H9 (cell line): Measurements from ENCODE around the gene IGFBP7. TPM values are rescaled to one million over a fixed set of nuclear protein-coding genes. Genes with fewer than 3 reads are reported as not detected.

Experiments used
- DNase-seq: peaks from one replicate; pipeline ENCODE4 v3.0.0-alpha.2; 2017
- H2AFZ ChIP-seq: one replicate; pipeline ENCODE4 v1.6.1; 2013; ENCODE audit warnings: mild to moderate bottlenecking, low read length, control low read depth, moderate library complexity
- H2AK5ac ChIP-seq: 2 replicates; pipeline ENCODE4 v1.6.1; 2013; ENCODE audit warnings: low read length, control low read depth, mixed read lengths; ENCODE audit not compliant: insufficient read length
- H2BK120ac ChIP-seq: one replicate; pipeline ENCODE4 v1.6.1; 2013; ENCODE audit warnings: low read depth, mild to moderate bottlenecking, low read length, control low read depth, inconsistent platforms; ENCODE audit not compliant: poor library complexity, severe bottlenecking
- H2BK12ac ChIP-seq: 2 replicates; pipeline ENCODE4 v1.6.1; 2013; ENCODE audit warnings: low read length, control low read depth, mixed read lengths, low read depth; ENCODE audit not compliant: insufficient read length
- H2BK15ac ChIP-seq: 2 replicates; pipeline ENCODE4 v1.6.1; 2013; ENCODE audit warnings: low read depth, low read length, control low read depth
- H2BK20ac ChIP-seq: one replicate; pipeline ENCODE4 v1.6.1; 2013; ENCODE audit warnings: low read depth, mild to moderate bottlenecking, low read length, control low read depth, inconsistent platforms; ENCODE audit not compliant: poor library complexity, severe bottlenecking
- H2BK5ac ChIP-seq: 2 replicates; pipeline ENCODE4 v1.6.1; 2013; ENCODE audit warnings: low read length, control low read depth, mixed read lengths; ENCODE audit not compliant: insufficient read length
- H3K14ac ChIP-seq: 2 replicates; pipeline ENCODE4 v1.6.1; 2013; ENCODE audit warnings: low read length, control low read depth; ENCODE audit not compliant: insufficient read depth
- H3K18ac ChIP-seq: 2 replicates; pipeline ENCODE4 v1.6.1; 2013; ENCODE audit warnings: low read depth, mild to moderate bottlenecking, mixed read lengths, low read length, control low read depth; ENCODE audit not compliant: insufficient read length
- H3K23ac ChIP-seq: 2 replicates; pipeline ENCODE4 v1.6.1; 2013; ENCODE audit warnings: low read length, control low read depth, mixed read lengths, low read depth; ENCODE audit not compliant: insufficient read length
- H3K23me2 ChIP-seq: 2 replicates; pipeline ENCODE4 v1.6.1; 2013; ENCODE audit warnings: low read depth, mild to moderate bottlenecking, mixed read lengths, low read length, control low read depth; ENCODE audit not compliant: insufficient read length, poor library complexity, severe bottlenecking
- H3K27ac ChIP-seq: 2 replicates; pipeline ENCODE4 v1.5.1; 2013; ENCODE audit warnings: low read length, control low read depth, mixed read lengths, low read depth; ENCODE audit not compliant: insufficient read length
- H3K27me3 ChIP-seq: 2 replicates; pipeline ENCODE4 v1.6.1; 2013; ENCODE audit warnings: low read length, control low read depth, inconsistent platforms; ENCODE audit not compliant: insufficient read depth
- H3K4ac ChIP-seq: 2 replicates; pipeline ENCODE4 v1.6.1; 2013; ENCODE audit warnings: low read depth, mild to moderate bottlenecking, control low read depth, inconsistent platforms, low read length, moderate library complexity
- H3K4me1 ChIP-seq: 2 replicates; pipeline ENCODE4 v1.6.1; 2013; ENCODE audit warnings: low read length, control low read depth, inconsistent platforms; ENCODE audit not compliant: insufficient read depth
- H3K4me2 ChIP-seq: 2 replicates; pipeline ENCODE4 v1.6.1; 2013; ENCODE audit warnings: low read length, control low read depth, mixed read lengths; ENCODE audit not compliant: insufficient read length, insufficient read depth
- H3K56ac ChIP-seq: 2 replicates; pipeline ENCODE4 v1.6.1; 2013; ENCODE audit warnings: low read depth, mild to moderate bottlenecking, mixed read lengths, low read length, control low read depth; ENCODE audit not compliant: insufficient read length
- H3K79me1 ChIP-seq: 2 replicates; pipeline ENCODE4 v1.6.1; 2013; ENCODE audit warnings: low read depth, mild to moderate bottlenecking, moderate library complexity, low read length, control low read depth, inconsistent platforms; ENCODE audit not compliant: insufficient read depth, poor library complexity, severe bottlenecking
- H3K79me2 ChIP-seq: 2 replicates; pipeline ENCODE4 v1.6.1; 2013; ENCODE audit warnings: low read length, control low read depth, inconsistent platforms; ENCODE audit not compliant: insufficient read depth
- H3K9ac ChIP-seq: 2 replicates; pipeline ENCODE4 v1.6.1; 2013; ENCODE audit warnings: low read length, control low read depth, mixed read lengths; ENCODE audit not compliant: insufficient read length; ENCODE audit errors: extremely low read depth
- H3K9me3 ChIP-seq: one replicate; pipeline ENCODE4 v1.6.1; 2013; ENCODE audit warnings: low read depth, low read length, inconsistent platforms; ENCODE audit not compliant: control insufficient read depth
- H3T11ph ChIP-seq: one replicate; pipeline ENCODE4 v1.6.1; 2013; ENCODE audit warnings: mild to moderate bottlenecking, low read length, control low read depth, inconsistent platforms
- H4K20me1 ChIP-seq: one replicate; pipeline ENCODE4 v1.6.1; 2013; ENCODE audit not compliant: control insufficient read depth, insufficient read length, insufficient read depth
- H4K5ac ChIP-seq: 2 replicates; pipeline ENCODE4 v1.6.1; 2013; ENCODE audit warnings: low read depth, mild to moderate bottlenecking, mixed read lengths, low read length, control low read depth; ENCODE audit not compliant: insufficient read length
- H4K8ac ChIP-seq: replicated peaks from 2 replicates; pipeline ENCODE4 v1.6.1; 2013; ENCODE audit warnings: low read length, control low read depth, mixed read lengths, low read depth; ENCODE audit not compliant: insufficient read length
- H4K91ac ChIP-seq: 2 replicates; pipeline ENCODE4 v1.6.1; 2013; ENCODE audit warnings: low read depth, mild to moderate bottlenecking, moderate library complexity, mixed read lengths, low read length, control low read depth; ENCODE audit not compliant: insufficient read length
- H3K27ac Mint-ChIP-seq, 3 experiments: 2 replicates in 2 of 3; 3 replicates in 1 of 3; pipeline ENCODE4 v1.8.0; 2020 to 2021; ENCODE audit warnings: mixed read lengths in 3 of 3, mild to moderate bottlenecking in 1 of 3, moderate library complexity in 1 of 3
- H3K27me3 Mint-ChIP-seq: 2 replicates; pipeline ENCODE4 v1.8.0; 2021; ENCODE audit warnings: low read depth, mild to moderate bottlenecking, moderate library complexity, mixed read lengths
- H3K36me3 Mint-ChIP-seq, 3 experiments: 2 replicates in 2 of 3; 3 replicates in 1 of 3; pipeline ENCODE4 v1.8.0; 2020 to 2021; ENCODE audit warnings: low read depth in 3 of 3, mixed read lengths in 3 of 3; ENCODE audit not compliant: insufficient read depth in 1 of 3
- H3K4me1 Mint-ChIP-seq, 2 experiments: 2 replicates each; pipeline ENCODE4 v1.8.0; 2020; ENCODE audit warnings: mixed read lengths in 2 of 2
- H3K4me3 Mint-ChIP-seq, 2 experiments: 2 replicates in 1 of 2; 3 replicates in 1 of 2; pipeline ENCODE4 v1.8.0; 2020 to 2021; ENCODE audit warnings: mild to moderate bottlenecking in 2 of 2, mixed read lengths in 2 of 2, moderate library complexity in 1 of 2
- H3K9me3 Mint-ChIP-seq, 2 experiments: 2 replicates in 1 of 2; 3 replicates in 1 of 2; pipeline ENCODE4 v1.8.0; 2020; ENCODE audit warnings: mild to moderate bottlenecking in 2 of 2, mixed read lengths in 2 of 2, moderate library complexity in 1 of 2
- WGBS: extraction: QIAGEN DNeasy Blood & Tissue Kit; methylation state at CpG from one replicate; pipeline ENCODE4 v1.1.7; 2013; ENCODE audit warnings: missing lambda C conversion rate, low lambda C conversion rate, mixed read lengths; ENCODE audit not compliant: insufficient read length; ENCODE audit errors: extremely low coverage; 5-methylcytosine and 5-hydroxymethylcytosine counted together
- total RNA-seq: library from RNA; stranded (reverse); gene quantifications from 2 replicates; pipeline ENCODE4 v1.2.1, GENCODE V29; 2021
- TF ChIP-seq, protein P1 (sequence below): fragments of 200-600 bp; sonication (generic); conservative IDR thresholded peaks from 3 replicates; pipeline ENCODE4 v1.8.0; 2021; ENCODE audit warnings: antibody characterized with exemption, mild to moderate bottlenecking

Gene IGFBP7
- total RNA-seq, 1 experiment from 2014 or later, result 0.37 TPM

GRCh38 chr4:57093845-57094831 is 16.0 kb downstream of the IGFBP7 start:
- no peak overlapping the region for H3K27ac Mint-ChIP-seq
- no peak overlapping the region for H2BK15ac ChIP-seq
- no peak overlapping the region for H3K27ac ChIP-seq
- no peak overlapping the region for H2AK5ac ChIP-seq
- no peak overlapping the region for H4K5ac ChIP-seq
- H2BK120ac ChIP-seq, result no peak overlapping the region
- no peak overlapping the region for H3K56ac ChIP-seq
- no peak overlapping the region for H3K4me2 ChIP-seq
- H4K91ac ChIP-seq, result no peak overlapping the region
- H3K23me2 ChIP-seq, result no peaks in the 10 kb centered on the region
- H3K23ac ChIP-seq, result no peak overlapping the region
- no peaks in the 10 kb centered on the region for H3K9me3 Mint-ChIP-seq
- no peak overlapping the region for H3K4ac ChIP-seq
- H3K79me2 ChIP-seq, result 0 out of 2 replicates have a peak, but pooled peaks cover 1% of the 10 kb centered on the region
- no peaks in the 10 kb centered on the region for H3K36me3 Mint-ChIP-seq
- WGBS, result no CpG with 5 or more reads among the region's 6 CpGs
- no peaks in the 10 kb centered on the region for H4K20me1 ChIP-seq
- H3K4me1 ChIP-seq, result no peaks in the 10 kb centered on the region; the same call in 1 of the 2 replicates
- no peak overlapping the region for H3K9ac ChIP-seq
- H3K79me1 ChIP-seq, result no peaks in the 10 kb centered on the region
- no peak overlapping the region for H3K14ac ChIP-seq
- H3K18ac ChIP-seq, result no peak overlapping the region
- TF ChIP-seq, protein P1, sequence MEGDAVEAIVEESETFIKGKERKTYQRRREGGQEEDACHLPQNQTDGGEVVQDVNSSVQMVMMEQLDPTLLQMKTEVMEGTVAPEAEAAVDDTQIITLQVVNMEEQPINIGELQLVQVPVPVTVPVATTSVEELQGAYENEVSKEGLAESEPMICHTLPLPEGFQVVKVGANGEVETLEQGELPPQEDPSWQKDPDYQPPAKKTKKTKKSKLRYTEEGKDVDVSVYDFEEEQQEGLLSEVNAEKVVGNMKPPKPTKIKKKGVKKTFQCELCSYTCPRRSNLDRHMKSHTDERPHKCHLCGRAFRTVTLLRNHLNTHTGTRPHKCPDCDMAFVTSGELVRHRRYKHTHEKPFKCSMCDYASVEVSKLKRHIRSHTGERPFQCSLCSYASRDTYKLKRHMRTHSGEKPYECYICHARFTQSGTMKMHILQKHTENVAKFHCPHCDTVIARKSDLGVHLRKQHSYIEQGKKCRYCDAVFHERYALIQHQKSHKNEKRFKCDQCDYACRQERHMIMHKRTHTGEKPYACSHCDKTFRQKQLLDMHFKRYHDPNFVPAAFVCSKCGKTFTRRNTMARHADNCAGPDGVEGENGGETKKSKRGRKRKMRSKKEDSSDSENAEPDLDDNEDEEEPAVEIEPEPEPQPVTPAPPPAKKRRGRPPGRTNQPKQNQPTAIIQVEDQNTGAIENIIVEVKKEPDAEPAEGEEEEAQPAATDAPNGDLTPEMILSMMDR, result no peak
- H2BK20ac ChIP-seq, result no peak overlapping the region
- no peaks in the 10 kb centered on the region; the same call in 1 of the 2 replicates for H3K27me3 Mint-ChIP-seq
- no peak overlapping the region for H2AFZ ChIP-seq
- H3K9me3 ChIP-seq, result no peaks in the 10 kb centered on the region
- H3T11ph ChIP-seq, result no peak overlapping the region
- no peak overlapping the region for H2BK12ac ChIP-seq
- no peak overlapping the region for H4K8ac ChIP-seq
- no peak overlapping the region; a peak in 1 of 5 replicates for H3K4me3 Mint-ChIP-seq
- no peak for DNase-seq
- no peak overlapping the region for H2BK5ac ChIP-seq
- H3K27me3 ChIP-seq, result no peaks in the 10 kb centered on the region
- peaks cover 14 to 17% of the 10 kb centered on the region in 2 experiments for H3K4me1 Mint-ChIP-seq
